Renal cortex interstitium (tissue), 11 donors: ENCODE results near the gene AZIN2. TPM values are rescaled to one million over a fixed set of nuclear protein-coding genes. Genes with fewer than 3 reads are reported as not detected.
A peak's percentile ranks its signal among the peaks of the same experiment; 100 is the strongest.
"Not testable (repeated sequence)": the region's sequence is repeated elsewhere in the genome, so short reads cannot be mapped to it uniquely, and the experiment has no call there.

Experiments used
- DNase-seq, 11 donors: peaks; one replicate each; pipeline ENCODE4 v3.0.0-alpha.2; 2013; ENCODE audit warnings: low read depth in 9 of 11, low spot score in 4 of 11; ENCODE audit errors: extremely low read depth in 1 of 11
- polyA plus RNA-seq, 3 donors: library from polyadenylated mRNA; unstranded; fragments of 120-200 nt; gene quantifications; one replicate each; pipeline ENCODE4 v1.2.1, GENCODE V29; 2013; ENCODE audit not compliant: insufficient read length in 3 of 3

The AZIN2 gene
- polyA plus RNA-seq, 3 donors, result 7.1 to 10.3 (median 8.2) TPM

GRCh38 chr1:33119532-33120217 lies 38.7 kb downstream of the AZIN2 start:
- no peak for DNase-seq

DNA sequence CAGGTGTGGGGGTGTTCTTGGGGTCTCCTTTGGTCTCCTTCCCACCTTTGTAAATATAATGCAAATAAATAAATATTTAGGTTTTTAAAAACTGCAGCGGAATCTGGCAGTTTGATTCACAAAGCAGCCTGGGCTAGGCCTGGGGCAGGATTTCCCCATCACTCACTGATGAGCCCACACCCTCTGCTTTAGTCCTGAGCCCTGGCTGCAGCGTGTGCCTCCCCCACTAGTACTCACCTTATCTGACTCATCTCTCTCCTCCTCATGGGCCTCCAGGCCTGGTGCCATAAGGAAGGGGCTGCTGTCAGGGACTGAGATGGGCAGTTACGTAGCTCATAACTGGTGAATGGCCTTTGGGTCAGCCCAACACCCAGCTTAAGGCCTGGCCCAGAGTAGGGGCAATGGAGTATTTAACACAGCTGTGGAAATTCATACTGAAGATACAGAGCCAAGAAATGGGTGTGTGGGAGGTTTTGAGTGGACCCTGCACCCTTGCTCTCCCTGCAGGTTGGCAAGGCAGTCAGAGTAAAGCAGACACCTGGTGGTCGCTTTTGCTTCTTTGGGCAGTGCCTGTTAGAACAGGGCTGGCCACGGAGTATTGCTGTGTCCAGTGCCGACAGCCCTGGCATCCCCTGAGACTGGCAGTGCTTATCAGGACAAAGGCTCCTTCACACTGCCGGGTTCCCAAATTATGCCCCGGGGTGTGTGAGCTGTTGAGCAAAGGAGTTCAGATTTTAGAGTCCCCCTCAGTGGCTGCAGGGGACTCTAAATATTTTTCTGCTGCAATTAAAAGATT lies 39.7 kb downstream of the AZIN2 start:
- DNase-seq, result no peak

DNA sequence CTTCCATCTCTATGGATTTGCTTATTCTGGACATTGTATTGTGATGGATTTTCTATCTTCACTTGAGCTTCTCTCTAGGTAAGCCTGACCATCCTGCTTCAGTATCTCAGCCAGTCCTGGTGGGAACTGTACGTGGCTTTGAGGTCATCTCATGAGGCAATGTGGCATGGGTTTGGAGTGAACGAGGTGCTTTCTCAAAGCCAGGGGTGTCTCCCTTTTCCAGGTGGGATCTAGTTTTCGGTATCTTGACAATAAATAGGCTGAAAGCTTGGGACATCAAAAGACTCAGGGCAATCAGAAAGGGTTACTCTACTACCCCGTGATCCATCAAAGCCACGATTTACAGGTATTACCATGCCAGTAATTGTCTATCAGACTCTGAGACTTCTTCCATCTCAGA lies 40.8 kb downstream of the AZIN2 start:
- DNase-seq, result no peak

GRCh38 chr1:33122483-33123178 lies 41.7 kb downstream of the AZIN2 start:
- DNase-seq, result no peak

- DNase-seq, result no peak
These were observed 42.3 kb downstream of the AZIN2 start for GRCh38 chr1:33123266-33123665.

DNA sequence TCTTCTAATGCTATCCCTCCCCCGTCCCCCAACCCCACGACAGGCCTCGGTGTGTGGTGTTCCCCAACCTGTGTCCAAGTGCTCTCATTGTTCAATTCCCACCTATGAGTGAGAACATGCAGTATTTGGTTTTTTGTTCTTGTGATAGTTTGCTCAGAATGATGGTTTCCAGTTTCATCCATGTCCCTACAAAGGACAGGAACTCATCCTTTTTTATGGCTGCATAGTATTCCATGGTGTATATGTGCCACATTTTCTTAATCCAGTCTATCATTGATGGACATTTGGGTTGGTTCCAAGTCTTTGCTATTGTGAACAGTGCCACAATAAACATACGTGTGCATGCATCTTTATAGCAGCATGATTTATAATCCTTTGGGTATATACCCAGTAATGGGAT lies 43.7 kb downstream of the AZIN2 start:
- not testable (repeated sequence) for DNase-seq

DNA sequence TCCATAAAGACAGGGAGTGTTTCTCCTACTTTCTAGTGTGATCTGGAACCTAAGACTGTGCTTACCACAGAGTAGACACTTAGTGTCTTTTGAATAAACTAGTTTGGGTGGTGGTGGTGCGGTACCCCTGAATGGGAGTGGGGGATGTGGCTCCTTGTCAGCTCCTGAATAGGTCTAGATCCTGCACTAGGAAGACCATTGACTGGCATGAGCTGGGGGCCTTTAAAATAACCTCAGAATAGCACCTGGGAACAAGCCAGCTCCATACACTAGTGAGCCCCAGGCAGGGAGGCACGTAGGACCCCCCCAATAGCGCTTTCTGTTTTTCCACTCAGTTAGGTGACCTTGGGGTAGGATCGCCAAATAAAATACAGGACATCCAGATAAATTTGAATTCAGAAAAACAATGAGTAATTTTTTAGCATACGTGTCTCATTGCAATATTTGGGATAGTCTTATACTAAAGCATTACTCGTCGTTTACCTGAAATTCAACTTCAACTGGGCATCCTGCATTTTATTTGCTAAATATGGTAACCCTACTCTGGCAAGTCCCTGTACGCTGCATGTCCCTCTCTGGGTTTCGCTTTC lies 45.6 kb downstream of the AZIN2 start:
- no peak for DNase-seq

- peak; percentile 99 to 100 (median 99) for DNase-seq
These were observed 46.3 kb downstream of the AZIN2 start for GRCh38 chr1:33127001-33127823.

GRCh38 chr1:33128781-33129180 lies 47.8 kb downstream of the AZIN2 start:
- DNase-seq, result no peak

- no peak for DNase-seq
These were observed 49.3 kb downstream of the AZIN2 start for GRCh38 chr1:33130297-33130696.

DNA sequence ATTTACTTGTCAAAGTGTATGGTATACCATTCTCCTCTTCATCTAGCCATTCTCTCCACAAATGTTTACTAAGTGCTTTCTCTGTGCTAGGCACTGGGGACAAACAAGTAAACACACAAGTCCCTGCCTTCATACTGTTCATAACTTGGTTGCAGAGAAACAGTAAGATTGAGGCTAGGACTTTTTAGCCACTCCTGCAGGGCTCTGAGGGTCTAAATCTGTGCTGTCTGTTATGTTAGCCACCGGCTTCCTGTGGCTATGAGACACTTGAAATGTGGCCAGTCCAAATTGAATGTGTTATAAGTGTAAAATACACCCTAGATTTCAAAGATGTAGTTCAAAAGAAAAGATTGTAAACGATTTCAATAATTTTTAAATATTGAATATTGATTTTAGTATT lies 50.2 kb downstream of the AZIN2 start:
- DNase-seq, result no peak

- DNase-seq, result no peak
These were observed 51.6 kb downstream of the AZIN2 start for GRCh38 chr1:33132549-33132948.

DNA sequence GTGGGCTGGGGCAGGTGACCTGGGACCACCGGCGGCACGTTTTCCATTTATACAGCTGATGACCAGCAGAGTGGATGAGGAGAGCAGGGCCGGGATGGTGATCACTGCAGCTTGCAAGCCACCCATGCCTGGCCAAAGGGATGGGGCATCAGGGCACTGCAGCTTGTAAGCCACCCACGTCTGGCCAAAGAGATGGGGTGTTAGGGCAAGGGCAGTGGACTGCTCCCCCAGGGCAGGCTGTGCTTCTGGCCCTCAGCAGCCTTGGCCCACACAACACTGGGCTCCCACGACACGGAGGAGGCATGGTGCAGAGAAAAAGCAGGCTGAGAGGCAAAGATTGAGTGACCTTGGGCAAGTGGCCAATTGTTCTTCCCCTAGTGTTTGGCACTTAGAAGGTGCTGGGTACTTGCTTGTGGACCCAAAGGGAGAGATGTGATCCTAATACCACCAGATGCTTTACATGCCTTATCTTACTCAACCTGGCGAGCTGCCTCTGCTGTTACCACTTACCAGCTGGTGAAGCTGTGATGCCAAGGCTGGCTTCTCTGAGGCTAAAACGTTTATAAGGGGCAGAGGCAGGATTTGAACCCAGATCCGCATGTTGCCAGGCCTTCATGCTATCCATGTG lies 52.6 kb downstream of the AZIN2 start:
- DNase-seq, result no peak

GRCh38 chr1:33136041-33136440 lies 55.1 kb downstream of the AZIN2 start:
- DNase-seq, result not testable (repeated sequence)

DNA sequence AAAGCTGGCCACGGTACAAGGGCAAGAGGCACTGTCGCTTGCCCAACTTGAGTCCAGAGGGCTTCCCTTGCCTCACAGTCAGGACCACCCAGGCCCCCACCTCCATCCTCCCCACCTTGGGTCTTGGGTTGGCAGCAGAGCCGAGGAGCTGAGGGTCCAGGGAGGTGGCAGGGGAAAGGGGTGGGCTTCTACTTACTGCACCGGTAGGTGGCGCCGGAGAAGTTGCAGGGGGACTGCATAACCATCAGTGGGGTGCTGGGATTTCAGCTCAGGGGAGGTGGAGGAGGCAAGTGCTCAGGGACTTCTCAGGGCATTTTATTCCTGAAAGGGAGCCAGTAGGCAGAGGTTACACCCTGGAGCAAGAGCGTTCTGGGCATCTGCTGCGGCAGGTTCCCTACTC lies 56.8 kb downstream of the AZIN2 start:
- peak in 2 of 11 donors; percentile 39 for DNase-seq

GRCh38 chr1:33140153-33141149 lies 59.5 kb downstream of the AZIN2 start:
- no peak for DNase-seq

- DNase-seq, result no peak
These were observed 60.3 kb downstream of the AZIN2 start for GRCh38 chr1:33141216-33141615.
